GM18870 (cell line): ENCODE results near the gene CCHCR1.
"Not testable (repeated sequence)": the region's sequence is repeated elsewhere in the genome, so short reads cannot be mapped to it uniquely, and the experiment has no call there.

Experiments used
- ATAC-seq: cut with Tn5 transposase; IDR thresholded peaks from one replicate; pipeline ENCODE4 v1.9.1; 2021; ENCODE audit warnings: moderate library complexity; ENCODE audit not compliant: unreplicated experiment

The CCHCR1 gene

GRCh38 chr6:31183287-31183686, 25.7 kb upstream of the CCHCR1 start:
- ATAC-seq: not testable (repeated sequence)

GRCh38 chr6:31180500-31180899, 22.9 kb upstream of the CCHCR1 start:
- ATAC-seq: no peak

- ATAC-seq: no peak
Measured at GRCh38 chr6:31179896-31180295, 22.3 kb upstream of the CCHCR1 start.

GRCh38 chr6:31179042-31179386, 21.4 kb upstream of the CCHCR1 start:
- no peak for ATAC-seq

GRCh38 chr6:31178143-31179041, 20.8 kb upstream of the CCHCR1 start:
- no peak for ATAC-seq

- no peak for ATAC-seq
Measured at GRCh38 chr6:31175971-31176370, 18.4 kb upstream of the CCHCR1 start.

GRCh38 chr6:31174378-31174777, 16.8 kb upstream of the CCHCR1 start:
- no peak for ATAC-seq

- ATAC-seq: no peak
Measured at GRCh38 chr6:31173406-31173805, 15.8 kb upstream of the CCHCR1 start.

- no peak for ATAC-seq
Measured at GRCh38 chr6:31172973-31173384, 15.4 kb upstream of the CCHCR1 start.

GRCh38 chr6:31171931-31172905, 14.6 kb upstream of the CCHCR1 start:
- ATAC-seq: no peak

- ATAC-seq: no peak
Measured at GRCh38 chr6:31170987-31171671, 13.5 kb upstream of the CCHCR1 start.

GRCh38 chr6:31170600-31170881, 12.9 kb upstream of the CCHCR1 start, which contains the start of gene POU5F1:
POU5F1 (minus strand) TSS chr6:31170682; CDS start chr6:31170620, 62 bp downstream.
- ATAC-seq: no peak

GRCh38 chr6:31169858-31170599, 12.4 kb upstream of the CCHCR1 start:
- not testable (repeated sequence) for ATAC-seq

- no peak for ATAC-seq
Measured at GRCh38 chr6:31169123-31169857, 11.7 kb upstream of the CCHCR1 start.

- ATAC-seq: no peak
Measured at GRCh38 chr6:31168606-31169005, 11.0 kb upstream of the CCHCR1 start.

GRCh38 chr6:31165986-31166385, 8.4 kb upstream of the CCHCR1 start:
- no peak for ATAC-seq

GRCh38 chr6:31165064-31165832, 7.6 kb upstream of the CCHCR1 start:
- not testable (repeated sequence) for ATAC-seq

GRCh38 chr6:31164475-31165063, 7.0 kb upstream of the CCHCR1 start:
- ATAC-seq: not testable (repeated sequence)

- ATAC-seq: no peak
Measured at GRCh38 chr6:31163922-31164321, 6.3 kb upstream of the CCHCR1 start.
